Breast epithelium (tissue), 3 donors: ENCODE measurements around the gene SLC35A1.

Experiments
- CTCF ChIP-seq, 3 donors: fragments of 450-650 bp; IDR thresholded peaks; one replicate each; pipeline ENCODE4 v1.5.1; 2016 to 2017; ENCODE audit warnings: antibody characterized with exemption in 3 of 3, mild to moderate bottlenecking in 3 of 3, moderate library complexity in 3 of 3
- POLR2A ChIP-seq: fragments of 450-650 bp; IDR thresholded peaks from one replicate; pipeline ENCODE4 v1.6.1; 2016; ENCODE audit warnings: antibody characterized with exemption, mild to moderate bottlenecking, moderate library complexity

GRCh38 chr6:87441711-87442110 is 31.1 kb upstream of the SLC35A1 start:
- TF ChIP-seq CTCF (IDR thresholded peaks at IDR 0.05) (no peak), POLR2A (no peak)
